Measurements from ENCODE around the gene ACTR1A. TPM values are rescaled to one million over a fixed set of nuclear protein-coding genes. Genes with fewer than 3 reads are reported as not detected.
"Not testable (repeated sequence)": the region's sequence is repeated elsewhere in the genome, so short reads cannot be mapped to it uniquely, and the experiment has no call there.

ACTR1A gene
- total RNA-seq, 2 experiments from 2014 or later = 51.1 to 53.3 TPM

DNA sequence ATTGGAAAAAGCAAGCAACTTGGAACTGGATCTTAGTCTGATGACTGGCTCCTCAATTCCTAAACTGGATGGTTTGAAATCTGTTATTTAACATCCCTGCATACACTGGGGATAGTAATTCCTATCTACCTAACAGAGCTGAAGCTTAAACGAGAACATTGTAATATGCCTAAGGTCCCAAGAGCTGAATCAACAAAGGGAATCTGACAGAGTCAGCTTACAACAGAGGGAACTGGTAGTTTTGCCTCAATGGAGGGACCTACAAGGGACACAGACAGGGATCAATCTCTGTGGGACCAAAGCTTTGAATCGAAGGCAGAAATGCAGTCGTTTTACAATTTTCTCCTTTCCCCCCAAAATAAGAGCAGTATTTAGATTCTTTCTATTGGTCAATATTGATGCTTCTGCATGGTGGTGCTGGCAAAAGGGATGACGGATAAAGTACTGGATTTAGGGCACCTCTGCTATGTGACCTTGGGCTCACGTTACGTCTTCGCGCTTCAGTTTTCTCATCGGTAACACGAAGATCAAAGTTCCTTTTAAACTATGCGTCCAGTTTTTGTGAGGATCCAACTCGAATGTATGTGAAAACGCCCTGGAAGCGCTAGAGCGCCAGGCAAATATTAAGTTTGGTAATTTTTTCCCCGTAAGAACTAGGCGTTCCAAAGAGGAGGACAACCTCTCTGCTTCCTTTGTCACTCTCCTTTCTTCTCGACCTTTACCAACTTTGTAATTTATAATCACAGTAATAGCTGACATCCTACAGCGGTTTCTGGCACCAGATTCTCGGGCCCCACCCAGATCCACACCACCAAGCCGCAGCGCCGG is 1.1 kb downstream of the ACTR1A start:
- Mint-ChIP-seq H3K4me1 (peaks cover 31% of the 10 kb centered on the region), H3K9me3 (ENCODE audit: low read depth) (no peaks in the 10 kb centered on the region), H3K36me3 (ENCODE audit: low read depth) (peaks cover 3% of the 10 kb centered on the region), H3K4me3 (no peak overlapping the region), H3K27me3 (no peaks in the 10 kb centered on the region), H3K27ac (no peak overlapping the region)
- intact Hi-C loops (cut with DNase I, micrococcal nuclease) = loop anchor here (1.0 to 5.0 kb wide), 25 partner anchors 40 to 1416 kb away; partner anchors contain the start of genes ARL3 (in 2 of the 2), CUEDC2 (in 2 of the 2), NOLC1 (in 2 of the 2) and SFXN2 (in 2 of the 2)
- no peak for ATAC-seq
- no peak for DNase-seq
- POLR2A ChIA-PET = interaction anchor here (0.7 to 0.8 kb wide), 2 partner anchors 30 to 151 kb away, joined by 3 to 4 read pairs; no protein-coding TSS in a partner anchor
- CTCF ChIA-PET = interaction anchor here (0.8 to 10.3 kb wide), 10 partner anchors 8 to 271 kb away, joined by 3 to 105 read pairs (median 4); no protein-coding TSS in a partner anchor

DNA sequence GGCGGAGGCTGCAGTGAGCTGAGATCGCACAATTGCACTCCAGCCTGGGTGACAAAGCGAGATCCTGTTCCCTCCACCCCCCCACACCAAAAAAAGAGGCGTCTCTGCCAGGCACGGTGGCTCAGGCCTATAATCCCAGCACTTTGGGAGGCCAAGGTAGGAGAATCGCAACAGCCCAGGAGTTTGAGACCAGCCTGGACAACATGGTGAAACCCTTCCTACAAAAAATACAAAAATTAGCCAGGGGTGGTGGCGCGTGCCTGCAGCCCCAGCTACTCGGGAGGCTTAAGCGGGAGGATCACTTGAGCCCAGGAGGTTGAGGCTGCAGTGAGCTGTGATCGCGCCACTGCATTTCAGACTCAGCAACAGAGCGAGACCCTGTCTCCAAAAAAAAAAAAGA is 1.8 kb downstream of the ACTR1A start:
- peaks cover 28% of the 10 kb centered on the region for H3K4me1 Mint-ChIP-seq
- not testable (repeated sequence) for H3K27me3 Mint-ChIP-seq; DNase-seq; ATAC-seq; H3K4me3 Mint-ChIP-seq; H3K36me3 Mint-ChIP-seq (ENCODE audit: low read depth); H3K9me3 Mint-ChIP-seq (ENCODE audit: low read depth)
- peak overlapping the region; percentile 19 for H3K27ac Mint-ChIP-seq
- POLR2A ChIA-PET = interaction anchor here (0.8 kb wide), 1 partner anchor 152 kb away, joined by 4 read pairs; no protein-coding TSS in a partner anchor
- CTCF ChIA-PET = interaction anchor here (0.8 to 10.3 kb wide), 7 partner anchors 9 to 270 kb away, joined by 3 to 105 read pairs (median 3); no protein-coding TSS in a partner anchor
- intact Hi-C loops (cut with DNase I, micrococcal nuclease) = loop anchor here in 1 of 2 experiments (5.0 kb wide), 2 partner anchors 383 to 1417 kb away; partner anchors contain the start of gene STN1

- Mint-ChIP-seq H3K4me3 (no peak overlapping the region), H3K36me3 (ENCODE audit: low read depth) (peaks cover 3% of the 10 kb centered on the region)
- intact Hi-C loops (cut with DNase I, micrococcal nuclease) = no loop called here
Observed at GRCh38 chr10:102499356-102499755, 3.2 kb downstream of the ACTR1A start.

DNA sequence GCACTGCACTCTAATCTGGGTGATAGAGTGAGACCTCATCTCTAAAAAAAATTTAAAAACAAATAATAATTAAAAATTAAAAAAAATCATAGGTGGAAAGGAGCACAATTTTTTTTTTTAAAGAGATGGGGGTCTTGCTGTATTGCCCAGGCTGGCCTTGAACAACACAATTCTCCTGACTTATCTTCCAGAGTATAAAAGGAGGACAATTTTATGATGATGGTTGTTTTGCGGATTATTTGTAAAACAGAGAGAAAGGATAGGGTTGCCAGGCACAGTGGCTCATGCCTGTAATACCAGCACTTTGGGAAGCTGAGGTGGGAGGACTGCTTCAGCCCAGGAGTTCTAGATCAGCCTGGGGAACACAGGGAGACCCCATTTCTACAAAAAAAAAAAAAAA is 5.0 kb downstream of the ACTR1A start:
- Mint-ChIP-seq H3K4me1 (peaks cover 26% of the 10 kb centered on the region), H3K27me3 (no peaks in the 10 kb centered on the region), H3K4me3 (no peak overlapping the region), H3K36me3 (ENCODE audit: low read depth) (peaks cover 3% of the 10 kb centered on the region), H3K9me3 (ENCODE audit: low read depth) (no peaks in the 10 kb centered on the region), H3K27ac (no peak overlapping the region)
- CTCF ChIA-PET = interaction anchor here (0.6 to 1.5 kb wide), 4 partner anchors 19 to 540 kb away, joined by 3 to 5 read pairs (median 3); no protein-coding TSS in a partner anchor
- intact Hi-C loops (cut with DNase I, micrococcal nuclease) = no loop called here
- POLR2A ChIA-PET = interaction anchor here (0.7 to 1.0 kb wide), 2 partner anchors 10 to 119 kb away, joined by 3 to 4 read pairs; no protein-coding TSS in a partner anchor
- no peak for ATAC-seq
- DNase-seq = no peak

More at GRCh38 chr10:102499356-102499755, 3.2 kb downstream of the ACTR1A start:
- ChIA-PET POLR2A (no interaction called here), CTCF (interaction anchor here (0.6 to 1.0 kb wide), 4 partner anchors 19 to 85 kb away, joined by 3 read pairs; no protein-coding TSS in a partner anchor)
- DNase-seq = no peak
- peaks cover 17% of the 10 kb centered on the region for H3K4me1 Mint-ChIP-seq
- no peaks in the 10 kb centered on the region for H3K27me3 Mint-ChIP-seq
- no peaks in the 10 kb centered on the region for H3K9me3 Mint-ChIP-seq (ENCODE audit: low read depth)
- no peak overlapping the region for H3K27ac Mint-ChIP-seq
- no peak for ATAC-seq

DNA sequence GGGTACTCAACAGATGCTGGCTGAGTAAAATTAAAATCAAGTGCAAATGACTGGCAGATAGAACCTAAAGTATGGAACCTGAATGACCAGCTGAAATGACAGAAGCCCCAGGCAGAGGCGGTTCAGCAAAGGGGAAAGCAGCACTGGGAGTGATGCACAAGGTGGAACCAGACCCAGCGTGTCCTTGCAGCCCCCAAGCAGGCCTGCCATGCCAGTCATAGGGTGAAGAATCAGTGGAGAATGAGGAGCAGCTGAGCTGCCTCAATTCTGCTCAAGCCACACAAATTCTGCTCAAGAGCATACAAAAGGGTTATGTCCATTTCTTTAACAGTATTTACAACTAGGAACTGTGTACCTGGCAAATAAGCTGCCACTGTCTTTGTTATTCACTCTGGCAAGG is 8.7 kb downstream of the ACTR1A start:
- Mint-ChIP-seq H3K27ac (no peak overlapping the region), H3K9me3 (ENCODE audit: low read depth) (no peaks in the 10 kb centered on the region), H3K36me3 (ENCODE audit: low read depth) (no peaks in the 10 kb centered on the region), H3K4me1 (peaks cover 15% of the 10 kb centered on the region), H3K27me3 (no peaks in the 10 kb centered on the region), H3K4me3 (no peak overlapping the region)
- ChIA-PET POLR2A (no interaction called here), CTCF (interaction anchor here (0.6 to 0.8 kb wide), 3 partner anchors 22 to 82 kb away, joined by 3 to 4 read pairs (median 3); no protein-coding TSS in a partner anchor)
- no peak for ATAC-seq
- intact Hi-C loops (cut with DNase I, micrococcal nuclease) = no loop called here
- no peak for DNase-seq

- intact Hi-C loops (cut with DNase I, micrococcal nuclease) = no loop called here
- no peak overlapping the region for H3K4me3 Mint-ChIP-seq
- DNase-seq (no peak), ATAC-seq (no peak)
- H3K36me3 Mint-ChIP-seq (ENCODE audit: low read depth) = peaks cover 1% of the 10 kb centered on the region
- ChIA-PET CTCF (no interaction called here), POLR2A (no interaction called here)
- H3K27me3 Mint-ChIP-seq = no peaks in the 10 kb centered on the region
- no peaks in the 10 kb centered on the region for H3K9me3 Mint-ChIP-seq (ENCODE audit: low read depth)
- no peak overlapping the region for H3K27ac Mint-ChIP-seq
- peaks cover 10% of the 10 kb centered on the region for H3K4me1 Mint-ChIP-seq
Observed at GRCh38 chr10:102492983-102493382, 9.5 kb downstream of the ACTR1A start.

DNA sequence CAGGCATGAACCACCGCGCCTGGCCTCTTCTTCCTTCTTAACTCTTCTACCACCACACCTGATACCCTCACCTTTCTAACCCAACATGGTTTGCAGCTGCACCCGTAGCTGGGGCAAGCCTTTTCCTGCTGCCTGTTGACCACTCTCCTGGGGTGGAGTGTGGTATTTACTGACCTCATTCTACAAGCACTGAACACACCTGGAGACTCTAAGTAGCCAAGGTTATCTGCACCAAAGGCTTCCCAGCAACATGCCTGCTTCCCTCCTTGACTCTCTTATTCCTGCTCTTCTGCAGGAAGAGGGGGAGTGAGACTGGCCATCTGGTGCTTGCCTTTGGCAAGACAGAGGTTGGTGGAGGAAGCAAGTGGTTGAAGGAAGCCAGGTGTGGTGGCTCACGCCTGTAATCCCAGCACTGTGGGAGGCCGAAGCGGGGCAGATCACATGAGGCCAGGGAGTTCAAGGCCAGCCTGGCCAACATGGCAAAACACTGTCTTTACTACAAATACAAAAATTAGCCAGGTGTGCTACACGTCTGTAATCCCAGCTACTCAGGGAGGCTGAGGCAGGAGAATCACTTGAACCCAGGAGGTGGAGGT is 10.1 kb downstream of the ACTR1A start:
- POLR2A ChIA-PET = no interaction called here
- Mint-ChIP-seq H3K36me3 (ENCODE audit: low read depth) (peaks cover 4% of the 10 kb centered on the region), H3K4me3 (no peak overlapping the region), H3K27ac (peak overlapping the region; percentile 59), H3K27me3 (no peaks in the 10 kb centered on the region), H3K9me3 (ENCODE audit: low read depth) (no peaks in the 10 kb centered on the region), H3K4me1 (peaks cover 10% of the 10 kb centered on the region)
- no peak for ATAC-seq
- DNase-seq = no peak
- intact Hi-C loops (cut with DNase I, micrococcal nuclease) = no loop called here
- CTCF ChIA-PET = interaction anchor here (0.6 kb wide), 1 partner anchor 323 kb away, joined by 3 read pairs; no protein-coding TSS in a partner anchor

DNA sequence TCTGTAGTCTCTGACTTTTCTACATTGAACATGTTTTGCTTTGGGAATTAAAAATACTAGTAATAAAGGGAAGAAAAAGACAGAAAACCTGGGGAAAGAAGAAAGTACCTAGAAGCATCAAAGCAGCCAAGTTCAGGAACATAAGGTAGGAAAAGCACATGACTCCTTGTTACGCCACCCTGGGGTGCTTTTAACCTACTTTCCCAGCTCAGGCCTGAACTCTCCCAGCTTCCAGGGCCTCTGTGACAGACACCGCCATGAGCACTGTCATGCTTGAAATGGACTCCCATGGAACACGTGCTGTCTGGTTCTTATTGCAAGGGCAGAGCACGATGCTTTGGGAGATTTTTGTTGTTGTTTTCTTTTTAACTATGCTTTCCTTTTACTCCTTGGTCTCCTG is 11.4 kb downstream of the ACTR1A start:
- H3K9me3 Mint-ChIP-seq (ENCODE audit: low read depth) = no peaks in the 10 kb centered on the region
- POLR2A ChIA-PET = no interaction called here
- DNase-seq (no peak), ATAC-seq (no peak)
- H3K4me3 Mint-ChIP-seq = no peak overlapping the region
- peaks cover 9% of the 10 kb centered on the region for H3K4me1 Mint-ChIP-seq
- H3K27ac Mint-ChIP-seq = peak overlapping the region; percentile 24
- peaks cover 8% of the 10 kb centered on the region for H3K36me3 Mint-ChIP-seq (ENCODE audit: low read depth)
- CTCF ChIA-PET = interaction anchor here (0.6 kb wide), 1 partner anchor 50 kb away, joined by 3 read pairs; no protein-coding TSS in a partner anchor
- intact Hi-C loops (cut with DNase I, micrococcal nuclease) = no loop called here
- no peaks in the 10 kb centered on the region for H3K27me3 Mint-ChIP-seq

DNA sequence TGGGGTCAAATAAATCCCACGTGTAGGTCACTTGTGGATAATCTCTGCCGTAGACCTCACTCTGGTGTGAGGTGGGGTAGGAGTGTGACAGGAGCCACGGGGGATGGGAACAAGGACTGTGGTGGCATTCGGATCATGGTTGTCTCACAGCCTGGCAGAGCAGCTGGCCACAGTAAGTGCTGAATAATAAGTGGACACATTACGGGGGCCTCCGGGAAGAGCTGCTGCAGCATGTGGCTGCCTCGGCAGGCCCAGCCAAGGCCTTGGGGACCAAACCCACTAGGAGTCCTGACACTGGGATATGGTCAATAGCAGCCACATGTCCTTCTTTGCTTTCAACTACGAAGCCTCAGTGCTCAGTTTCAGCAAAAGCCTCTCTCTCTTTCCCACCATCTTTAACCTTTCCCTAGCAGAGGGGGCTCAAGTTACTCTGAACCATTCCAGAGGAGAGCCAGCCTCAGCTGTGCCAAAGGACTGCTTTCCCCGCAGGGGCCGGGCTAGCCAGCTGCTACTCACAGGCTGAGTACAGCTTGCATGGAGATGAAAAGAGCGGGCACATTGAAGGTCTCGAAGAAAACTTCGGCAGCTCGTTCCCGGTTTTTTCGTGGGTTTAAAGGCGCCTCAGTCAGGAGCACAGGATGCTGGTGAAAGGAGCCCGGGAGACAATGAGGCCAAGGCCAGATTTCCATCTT is 17.3 kb downstream of the ACTR1A start:
- intact Hi-C loops (cut with DNase I, micrococcal nuclease) = no loop called here
- no peak for DNase-seq
- H3K36me3 Mint-ChIP-seq (ENCODE audit: low read depth) = peaks cover 18% of the 10 kb centered on the region
- ChIA-PET CTCF (interaction anchor here (0.5 to 1.5 kb wide), 3 partner anchors 9 to 265 kb away, joined by 3 to 4 read pairs (median 3); no protein-coding TSS in a partner anchor), POLR2A (no interaction called here)
- H3K9me3 Mint-ChIP-seq (ENCODE audit: low read depth) = no peaks in the 10 kb centered on the region
- H3K4me1 Mint-ChIP-seq = no peaks in the 10 kb centered on the region
- H3K4me3 Mint-ChIP-seq = no peak overlapping the region
- no peaks in the 10 kb centered on the region for H3K27me3 Mint-ChIP-seq
- H3K27ac Mint-ChIP-seq = no peak overlapping the region
- no peak for ATAC-seq

GRCh38 chr10:102484021-102484420 is 18.5 kb downstream of the ACTR1A start:
- H3K27me3 Mint-ChIP-seq = no peaks in the 10 kb centered on the region
- H3K27ac Mint-ChIP-seq = no peak overlapping the region
- ChIA-PET POLR2A (no interaction called here), CTCF (no interaction called here)
- ATAC-seq (no peak), DNase-seq (no peak)
- no peaks in the 10 kb centered on the region for H3K9me3 Mint-ChIP-seq (ENCODE audit: low read depth)
- peaks cover 21% of the 10 kb centered on the region for H3K36me3 Mint-ChIP-seq (ENCODE audit: low read depth)
- H3K4me3 Mint-ChIP-seq = no peak overlapping the region
- intact Hi-C loops (cut with DNase I, micrococcal nuclease) = no loop called here
- peaks cover 4% of the 10 kb centered on the region for H3K4me1 Mint-ChIP-seq

DNA sequence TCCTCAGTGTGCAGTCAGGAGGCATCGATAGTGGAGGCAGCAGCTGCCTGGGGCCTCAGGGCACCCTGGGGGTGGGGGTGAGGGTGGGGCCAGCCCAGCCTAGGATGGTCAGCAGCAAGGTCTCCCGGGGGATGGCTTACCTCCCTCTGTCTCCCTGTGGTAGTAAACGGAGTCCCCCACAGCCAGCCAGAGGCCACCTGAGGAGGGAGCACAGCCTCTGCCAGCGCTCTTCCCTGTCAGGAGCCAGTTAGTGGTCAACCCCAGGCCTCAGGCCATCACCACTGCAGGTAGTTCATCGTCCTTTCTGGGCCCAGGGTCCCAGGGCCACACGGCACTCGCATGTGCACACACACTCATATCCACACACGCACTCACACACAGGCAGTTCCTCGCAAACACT is 22.1 kb downstream of the ACTR1A start:
- peak overlapping the region; percentile 31 for H3K27ac Mint-ChIP-seq
- ChIA-PET POLR2A (interaction anchor here (0.6 kb wide), 1 partner anchor 25 kb away, joined by 3 read pairs; no protein-coding TSS in a partner anchor), CTCF (interaction anchor here (0.6 to 3.2 kb wide), 10 partner anchors 19 to 1293 kb away, joined by 3 to 19 read pairs (median 10); partner anchors contain the start of gene C10orf95)
- H3K36me3 Mint-ChIP-seq (ENCODE audit: low read depth) = peaks cover 15% of the 10 kb centered on the region
- DNase-seq (no peak), ATAC-seq (no peak)
- H3K27me3 Mint-ChIP-seq = no peaks in the 10 kb centered on the region
- H3K4me3 Mint-ChIP-seq = no peak overlapping the region
- no peaks in the 10 kb centered on the region for H3K9me3 Mint-ChIP-seq (ENCODE audit: low read depth)
- intact Hi-C loops (cut with DNase I, micrococcal nuclease) = no loop called here
- H3K4me1 Mint-ChIP-seq = peaks cover 13% of the 10 kb centered on the region
